C1 segment of cervical spinal cord (tissue), 14 donors: ENCODE results near the gene BRAP.
"Not testable (repeated sequence)": the region's sequence is repeated elsewhere in the genome, so short reads cannot be mapped to it uniquely, and the experiment has no call there.

Source experiments
- DNase-seq, 14 donors: peaks; one replicate each; lab custom pipeline; 2025; lab: John Stamatoyannopoulos, UW

Gene BRAP

GRCh38 chr12:111685811-111686573 lies at the start of gene BRAP, which contains the start of gene ACAD10:
TSS of gene BRAP (minus strand) at chr12:111685956. CDS start at chr12:111685792, 164 bp downstream.
TSS of gene ACAD10 (plus strand) at chr12:111686053. CDS start at chr12:111692710, 6,657 bp downstream.
- peak; percentile 69 to 98 (median 89) for DNase-seq

- no peak for DNase-seq
Observed at GRCh38 chr12:111733340-111733915, 47.7 kb upstream of the BRAP start.

- no peak for DNase-seq
Observed at GRCh38 chr12:111732786-111733185, 47.0 kb upstream of the BRAP start.

GRCh38 chr12:111730420-111730819 lies 44.7 kb upstream of the BRAP start:
- no peak for DNase-seq

GRCh38 chr12:111728795-111729194 lies 43.0 kb upstream of the BRAP start:
- no peak for DNase-seq

GRCh38 chr12:111723646-111724360 lies 38.0 kb upstream of the BRAP start:
- not testable (repeated sequence) for DNase-seq

- DNase-seq: no peak
Observed at GRCh38 chr12:111720457-111720856, 34.7 kb upstream of the BRAP start.

- not testable (repeated sequence) for DNase-seq
Observed at GRCh38 chr12:111719316-111719715, 33.6 kb upstream of the BRAP start.

- no peak for DNase-seq
Observed at GRCh38 chr12:111715279-111715678, 29.5 kb upstream of the BRAP start.

GRCh38 chr12:111706145-111706544 lies 20.4 kb upstream of the BRAP start:
- DNase-seq: no peak

GRCh38 chr12:111705672-111706071 lies 19.9 kb upstream of the BRAP start:
- DNase-seq: no peak

GRCh38 chr12:111699962-111700361 lies 14.2 kb upstream of the BRAP start:
- DNase-seq: no peak

- no peak for DNase-seq
Observed at GRCh38 chr12:111693818-111694217, 8.1 kb upstream of the BRAP start.

GRCh38 chr12:111692575-111693210 lies 6.9 kb upstream of the BRAP start:
- DNase-seq: no peak

- DNase-seq: no peak
Observed at GRCh38 chr12:111691262-111691661, 5.5 kb upstream of the BRAP start.

- DNase-seq: no peak
Observed at GRCh38 chr12:111687952-111688351, 2.2 kb upstream of the BRAP start.

GRCh38 chr12:111687255-111687654 lies 1.5 kb upstream of the BRAP start:
- no peak for DNase-seq

GRCh38 chr12:111686574-111687105 lies 884 bp upstream of the BRAP start:
- no peak for DNase-seq

GRCh38 chr12:111685322-111685810 lies 390 bp downstream of the BRAP start:
- DNase-seq: peak in 2 of 14 donors; percentile 16 to 35

- DNase-seq: not testable (repeated sequence)
Observed at GRCh38 chr12:111684485-111685198, 1.1 kb downstream of the BRAP start.

- DNase-seq: no peak
Observed at GRCh38 chr12:111677186-111677585, 8.6 kb downstream of the BRAP start.
